Breast epithelium (tissue), 3 donors: ENCODE results near the gene PLEKHD1.

ENCODE experiments used
- CTCF ChIP-seq, 3 donors: fragments of 450-650 bp; IDR thresholded peaks; one replicate each; pipeline ENCODE4 v1.5.1; 2016 to 2017; ENCODE audit warnings: antibody characterized with exemption in 3 of 3, mild to moderate bottlenecking in 3 of 3, moderate library complexity in 3 of 3
- POLR2A ChIP-seq: fragments of 450-650 bp; IDR thresholded peaks from one replicate; pipeline ENCODE4 v1.6.1; 2016; ENCODE audit warnings: antibody characterized with exemption, mild to moderate bottlenecking, moderate library complexity
- POLR2AphosphoS5 ChIP-seq, 3 donors: sonication (generic); formaldehyde crosslinking; IDR thresholded peaks; one replicate each; pipeline ENCODE4 v1.6.1; 2017; ENCODE audit warnings: antibody characterized with exemption in 3 of 3

GRCh38 chr14:69567563-69567962 lies 83.0 kb downstream of the PLEKHD1 start:
- TF ChIP-seq CTCF (IDR thresholded peaks at IDR 0.05) (no peak), POLR2A (no peak), POLR2AphosphoS5 (IDR thresholded peaks at IDR 0.05) (no peak)
